ENCODE data around the gene ITCH. TPM values are rescaled to one million over a fixed set of nuclear protein-coding genes. Genes with fewer than 3 reads are reported as not detected.
"Not testable (repeated sequence)": the region's sequence is repeated elsewhere in the genome, so short reads cannot be mapped to it uniquely, and the experiment has no call there.

Gene ITCH
- total RNA-seq, 2 donors from 2014 or later: 22.4 to 24.4 TPM

GRCh38 chr20:34495916-34496315 is 132.8 kb downstream of the ITCH start:
- peaks cover 1 to 15% of the 10 kb centered on the region in 2 donors for H3K36me3 ChIP-seq (replicated peaks in 1 of 2; ENCODE audit: insufficient read depth in 1 of 2, low read depth in 2 of 2)

GRCh38 chr20:34497596-34497995 is 134.5 kb downstream of the ITCH start:
- H3K9me3 ChIP-seq; H3K4me1 ChIP-seq; H3K4me3 ChIP-seq; H3K36me3 ChIP-seq (replicated peaks in 1 of 2; ENCODE audit: insufficient read depth in 1 of 2, low read depth in 2 of 2); intact Hi-C loops (cut with DNase I); ATAC-seq; DNase-seq; H3K27me3 ChIP-seq; H3K27ac ChIP-seq: not testable (repeated sequence)
- WGBS, 2 donors: 95% methylated on average over 6 of the region's 6 CpGs

More at GRCh38 chr20:34495916-34496315, 132.8 kb downstream of the ITCH start:
- DNase-seq (no peak), ATAC-seq (no peak)
- peaks cover 0 to 6% (median 0%) of the 10 kb centered on the region in 3 donors for H3K9me3 ChIP-seq
- H3K27me3 ChIP-seq: no peaks in the 10 kb centered on the region
- 88 to 95% methylated on average over 1 of the region's 1 CpG for WGBS, 2 donors
- no peak for TF ChIP-seq POLR2A (IDR thresholded peaks at IDR 0.05)
- TF ChIP-seq, protein P1, sequence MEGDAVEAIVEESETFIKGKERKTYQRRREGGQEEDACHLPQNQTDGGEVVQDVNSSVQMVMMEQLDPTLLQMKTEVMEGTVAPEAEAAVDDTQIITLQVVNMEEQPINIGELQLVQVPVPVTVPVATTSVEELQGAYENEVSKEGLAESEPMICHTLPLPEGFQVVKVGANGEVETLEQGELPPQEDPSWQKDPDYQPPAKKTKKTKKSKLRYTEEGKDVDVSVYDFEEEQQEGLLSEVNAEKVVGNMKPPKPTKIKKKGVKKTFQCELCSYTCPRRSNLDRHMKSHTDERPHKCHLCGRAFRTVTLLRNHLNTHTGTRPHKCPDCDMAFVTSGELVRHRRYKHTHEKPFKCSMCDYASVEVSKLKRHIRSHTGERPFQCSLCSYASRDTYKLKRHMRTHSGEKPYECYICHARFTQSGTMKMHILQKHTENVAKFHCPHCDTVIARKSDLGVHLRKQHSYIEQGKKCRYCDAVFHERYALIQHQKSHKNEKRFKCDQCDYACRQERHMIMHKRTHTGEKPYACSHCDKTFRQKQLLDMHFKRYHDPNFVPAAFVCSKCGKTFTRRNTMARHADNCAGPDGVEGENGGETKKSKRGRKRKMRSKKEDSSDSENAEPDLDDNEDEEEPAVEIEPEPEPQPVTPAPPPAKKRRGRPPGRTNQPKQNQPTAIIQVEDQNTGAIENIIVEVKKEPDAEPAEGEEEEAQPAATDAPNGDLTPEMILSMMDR (IDR thresholded peaks at IDR 0.05): no peak
- H3K4me1 ChIP-seq: no peaks in the 10 kb centered on the region
- H3K4me3 ChIP-seq: no peak overlapping the region
- H3K27ac ChIP-seq: no peak overlapping the region
- intact Hi-C loops (cut with DNase I): no loop called here

GRCh38 chr20:34500823-34501222 is 137.8 kb downstream of the ITCH start:
- intact Hi-C loops (cut with DNase I): no loop called here
- Histone ChIP-seq H3K4me1 (no peaks in the 10 kb centered on the region), H3K9me3 (peaks cover 0 to 6% (median 0%) of the 10 kb centered on the region in 3 donors), H3K36me3 (replicated peaks in 1 of 2; ENCODE audit: insufficient read depth in 1 of 2, low read depth in 2 of 2) (peaks cover 0 to 6% of the 10 kb centered on the region in 2 donors), H3K4me3 (no peak overlapping the region), H3K27ac (no peak overlapping the region), H3K27me3 (no peaks in the 10 kb centered on the region)
- ATAC-seq: no peak
- WGBS, 2 donors: 93 to 100% methylated on average over 1 of the region's 1 CpG
- TF ChIP-seq POLR2A (IDR thresholded peaks at IDR 0.05): no peak
- TF ChIP-seq, protein P1 (IDR thresholded peaks at IDR 0.05): no peak
- DNase-seq: no peak

DNA sequence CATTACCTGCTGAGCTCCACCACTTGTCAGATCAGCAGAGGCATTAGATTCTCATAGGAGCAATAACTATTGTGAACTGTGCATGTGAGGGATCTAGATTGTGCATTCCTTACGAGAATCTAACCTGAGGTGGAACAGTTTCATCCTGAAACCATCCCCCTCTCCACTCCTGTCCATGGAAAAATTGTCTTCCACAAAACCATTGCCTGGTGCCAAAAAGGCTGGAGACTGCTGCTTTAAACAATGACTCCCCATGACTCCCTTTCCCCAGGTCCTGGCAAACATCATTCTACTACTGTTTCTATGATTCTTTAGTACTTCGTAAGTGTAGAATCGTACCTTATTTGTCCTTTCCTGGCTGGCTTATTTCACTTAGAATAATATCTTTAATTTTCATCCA is 143.4 kb downstream of the ITCH start:
- no peaks in the 10 kb centered on the region for H3K4me1 ChIP-seq
- DNase-seq: no peak
- ATAC-seq: no peak
- intact Hi-C loops (cut with DNase I): no loop called here
- H3K4me3 ChIP-seq: no peak overlapping the region
- no peak overlapping the region for H3K27ac ChIP-seq
- no peaks in the 10 kb centered on the region for H3K9me3 ChIP-seq
- no peaks in the 10 kb centered on the region for H3K27me3 ChIP-seq
- 95 to 96% methylated on average over 3 of the region's 3 CpGs for WGBS, 2 donors
- H3K36me3 ChIP-seq (replicated peaks in 1 of 2; ENCODE audit: insufficient read depth in 1 of 2, low read depth in 2 of 2): peaks cover 0 to 17% of the 10 kb centered on the region in 2 donors
- TF ChIP-seq POLR2A (IDR thresholded peaks at IDR 0.05): no peak
- TF ChIP-seq, protein P1 (IDR thresholded peaks at IDR 0.05): no peak

- H3K36me3 ChIP-seq (replicated peaks in 1 of 2; ENCODE audit: insufficient read depth in 1 of 2, low read depth in 2 of 2): peaks cover 0 to 17% of the 10 kb centered on the region in 2 donors
- ATAC-seq (no peak), DNase-seq (no peak)
- H3K4me1 ChIP-seq: no peaks in the 10 kb centered on the region
- intact Hi-C loops (cut with DNase I): no loop called here
- TF ChIP-seq, protein P1 (IDR thresholded peaks at IDR 0.05): no peak
- no peak for TF ChIP-seq POLR2A (IDR thresholded peaks at IDR 0.05)
- H3K4me3 ChIP-seq: no peak overlapping the region
- no peak overlapping the region for H3K27ac ChIP-seq
- no peaks in the 10 kb centered on the region for H3K9me3 ChIP-seq
- WGBS, 2 donors: 78 to 87% methylated on average over 4 of the region's 4 CpGs
- no peaks in the 10 kb centered on the region for H3K27me3 ChIP-seq
Measured at GRCh38 chr20:34507702-34508413, 144.8 kb downstream of the ITCH start.

All from body of pancreas (tissue), 4 donors.